Dendritic cell treated with granulocyte-macrophage colony-stimulating factor and Interleukin-4, amounts not matched to agents 40 ng/mL and 50 ng/mL, for 4 days (primary cell): ENCODE measurements around the gene SYNGR3.
"Not testable (repeated sequence)": the region's sequence is repeated elsewhere in the genome, so short reads cannot be mapped to it uniquely, and the experiment has no call there.

Experiments
- H3K27ac Mint-ChIP-seq: one replicate; pipeline ENCODE4 v1.8.0; 2022; ENCODE audit warnings: mild to moderate bottlenecking, mixed read lengths
- H3K27me3 Mint-ChIP-seq: one replicate; pipeline ENCODE4 v1.8.0; 2022; ENCODE audit warnings: mild to moderate bottlenecking, mixed read lengths
- H3K36me3 Mint-ChIP-seq: one replicate; pipeline ENCODE4 v1.8.0; 2022; ENCODE audit warnings: low read depth, mixed read lengths
- H3K4me1 Mint-ChIP-seq: one replicate; pipeline ENCODE4 v1.8.0; 2022; ENCODE audit warnings: low read depth, mixed read lengths
- H3K4me3 Mint-ChIP-seq: one replicate; pipeline ENCODE4 v1.8.0; 2022; ENCODE audit warnings: mild to moderate bottlenecking, moderate library complexity, mixed read lengths
- H3K9me3 Mint-ChIP-seq: one replicate; pipeline ENCODE4 v1.8.0; 2022; ENCODE audit warnings: mixed read lengths
- intact Hi-C: fragments of 100-400 bp; cut with micrococcal nuclease; formaldehyde crosslinking; loops from one replicate; pipeline ENCODE4 v1.15.0; 2022

SYNGR3 gene

DNA sequence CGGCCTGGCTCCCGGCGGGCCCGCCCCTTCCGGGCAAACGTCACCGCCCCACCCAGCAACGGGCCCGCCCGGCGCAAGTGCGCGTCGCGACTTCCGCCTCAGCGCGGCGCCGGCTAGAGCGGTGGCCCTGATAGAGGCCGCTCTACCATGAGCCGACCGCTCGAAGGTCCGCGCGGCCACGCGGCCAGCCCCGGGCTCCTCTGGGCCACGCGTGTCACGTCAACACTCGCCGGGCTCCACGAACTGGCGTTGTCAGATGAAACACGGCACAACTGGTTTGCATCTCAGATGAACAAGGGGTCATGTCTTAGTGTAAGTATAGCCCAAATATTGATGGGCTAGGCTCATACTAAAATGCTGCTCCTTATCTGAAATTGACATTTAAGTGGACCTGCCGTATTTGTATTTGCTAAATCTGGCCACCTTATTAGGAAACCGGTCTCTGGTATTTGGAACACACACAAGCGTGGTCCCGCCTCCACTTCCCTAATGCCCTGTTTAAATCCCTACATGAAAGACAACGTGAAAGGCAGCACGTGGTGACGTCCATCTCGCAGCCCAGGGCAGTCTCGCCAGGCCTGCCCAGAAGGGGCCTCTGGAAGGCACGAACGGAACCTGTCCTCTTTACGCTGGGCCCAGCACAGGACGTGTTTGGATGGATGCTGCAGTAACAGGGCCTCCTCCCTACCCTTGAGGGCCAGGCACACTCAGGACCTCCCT, 20.2 kb downstream of the SYNGR3 start, which contains the start of gene ZNF598:
Gene ZNF598 (minus strand): TSS at position 31 of the 720 bp plus-strand sequence.
- H3K27ac Mint-ChIP-seq, result peak within 1 kb of the TSS; percentile 92
- peaks cover 33% of the 10 kb centered on the region for H3K36me3 Mint-ChIP-seq
- H3K9me3 Mint-ChIP-seq, result no peaks in the 10 kb centered on the region
- H3K27me3 Mint-ChIP-seq, result peaks cover 2% of the 10 kb centered on the region
- intact Hi-C loops, result no loop called here
- peaks cover 48% of the 10 kb centered on the region for H3K4me1 Mint-ChIP-seq
- H3K4me3 Mint-ChIP-seq, result peak within 1 kb of the TSS; percentile 81

DNA sequence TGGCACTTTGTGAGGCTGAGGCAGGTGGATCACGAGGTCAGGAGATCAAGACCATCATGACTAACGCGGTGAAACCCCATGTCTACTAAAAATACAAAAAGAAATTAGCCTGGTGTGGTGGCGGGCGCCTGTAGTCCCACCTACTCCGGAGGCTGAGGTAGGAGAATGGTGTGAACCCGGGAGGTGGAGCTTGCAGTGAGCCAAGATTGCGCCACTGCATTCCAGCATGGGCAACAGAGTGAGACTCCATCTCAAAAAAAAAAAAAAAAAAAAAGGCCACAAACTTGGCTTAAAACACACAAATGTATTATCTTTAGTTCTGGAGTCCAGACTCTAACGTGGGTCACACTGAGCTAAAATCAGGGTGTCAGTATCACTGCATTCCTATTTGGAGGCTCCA, 22.0 kb downstream of the SYNGR3 start:
- intact Hi-C loops, H3K4me3 Mint-ChIP-seq, H3K9me3 Mint-ChIP-seq, H3K27ac Mint-ChIP-seq, H3K27me3 Mint-ChIP-seq: not testable (repeated sequence)
- Mint-ChIP-seq H3K36me3 (peaks cover 17% of the 10 kb centered on the region), H3K4me1 (peaks cover 40% of the 10 kb centered on the region)

DNA sequence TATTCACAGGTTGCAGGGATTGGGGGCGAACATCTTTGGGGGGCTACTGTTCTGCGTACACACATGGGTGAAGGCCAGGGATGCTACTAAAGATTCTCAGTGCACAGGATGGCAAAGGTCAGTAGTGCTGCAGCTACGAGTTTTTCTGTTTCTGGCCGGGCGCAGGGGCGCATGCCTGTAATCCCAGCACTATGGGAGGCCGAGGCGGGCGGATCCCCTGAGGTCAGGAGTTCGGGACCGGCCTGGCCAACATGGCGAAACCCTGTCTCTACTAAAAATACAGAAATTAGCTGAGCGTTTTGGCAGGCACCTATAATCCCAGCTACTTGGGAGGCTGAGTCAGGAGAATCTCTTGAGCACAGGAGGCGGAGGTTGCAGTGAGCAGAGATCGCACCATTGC, 23.8 kb downstream of the SYNGR3 start:
- Mint-ChIP-seq H3K4me3 (no peak overlapping the region), H3K27ac (no peak overlapping the region), H3K27me3 (peaks cover 15% of the 10 kb centered on the region), H3K36me3 (peaks cover under 1% of the 10 kb centered on the region), H3K4me1 (peaks cover 22% of the 10 kb centered on the region), H3K9me3 (no peaks in the 10 kb centered on the region)
- intact Hi-C loops, result no loop called here

DNA sequence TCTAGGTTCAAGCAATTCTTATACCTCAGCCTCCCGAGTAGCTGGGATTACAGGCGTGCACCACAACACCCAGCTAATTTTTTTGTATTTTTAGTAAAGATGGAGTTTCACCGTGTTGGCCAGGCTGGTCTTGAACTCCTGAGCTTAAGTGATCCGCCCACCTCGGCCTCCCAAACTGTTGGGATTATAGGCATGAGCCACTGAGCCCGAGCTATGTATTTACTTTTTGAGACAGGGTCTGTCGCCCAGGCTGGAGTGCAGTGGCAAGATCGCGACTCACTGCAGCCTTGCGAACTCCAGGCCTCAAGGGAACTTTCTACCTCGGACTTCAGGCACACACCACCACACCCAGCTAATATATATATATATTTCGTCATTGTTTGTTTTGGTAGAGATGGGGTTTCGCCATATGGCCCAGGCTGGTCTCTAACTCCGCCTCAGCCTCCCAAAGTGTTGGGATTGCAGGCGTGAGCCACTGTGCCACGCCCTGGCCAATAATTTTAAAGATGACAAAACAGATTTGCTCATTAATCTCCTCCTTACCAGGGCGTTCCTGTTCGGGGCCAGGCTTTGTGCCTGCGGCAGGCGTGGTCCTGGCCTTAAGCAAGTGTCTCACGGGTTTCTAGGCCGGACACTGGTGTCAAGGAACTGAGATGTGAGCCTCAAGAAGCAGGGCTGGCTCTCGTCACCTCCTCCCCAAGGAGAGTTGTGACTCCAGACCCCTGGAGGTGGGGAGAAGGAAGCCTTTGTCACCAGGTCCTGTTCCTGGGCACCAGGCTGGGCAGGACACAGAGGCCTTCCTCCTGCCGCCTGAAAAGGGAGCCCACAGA, 25.6 kb downstream of the SYNGR3 start:
- H3K9me3 Mint-ChIP-seq, result no peaks in the 10 kb centered on the region
- intact Hi-C loops, result no loop called here

DNA sequence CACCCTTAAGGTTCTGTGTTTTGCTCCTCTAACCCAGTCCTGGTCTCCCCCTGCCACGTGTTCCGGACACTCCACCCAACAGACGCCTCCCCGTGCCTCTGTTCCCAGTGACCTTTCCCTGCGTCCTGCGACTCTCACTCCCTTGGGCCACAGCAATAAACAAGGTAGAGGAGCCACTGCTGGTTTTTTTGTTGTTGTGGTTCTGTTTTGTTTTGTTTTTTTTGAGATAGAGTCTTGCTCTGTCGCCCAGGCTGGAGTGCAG, 26.1 kb downstream of the SYNGR3 start:
- peaks cover 20% of the 10 kb centered on the region for H3K4me1 Mint-ChIP-seq
- H3K27ac Mint-ChIP-seq, result peak overlapping the region; percentile 57
- no peaks in the 10 kb centered on the region for H3K36me3 Mint-ChIP-seq
- intact Hi-C loops, result no loop called here
- peaks cover 37% of the 10 kb centered on the region for H3K27me3 Mint-ChIP-seq
- no peaks in the 10 kb centered on the region for H3K9me3 Mint-ChIP-seq
- no peak overlapping the region for H3K4me3 Mint-ChIP-seq

More for the DNA sequence above, 25.6 kb downstream of the SYNGR3 start:
- no peaks in the 10 kb centered on the region for H3K36me3 Mint-ChIP-seq
- H3K4me3 Mint-ChIP-seq, result no peak overlapping the region
- peaks cover 32% of the 10 kb centered on the region for H3K27me3 Mint-ChIP-seq
- H3K27ac Mint-ChIP-seq, result peak overlapping the region; percentile 57
- H3K4me1 Mint-ChIP-seq, result peaks cover 18% of the 10 kb centered on the region

DNA sequence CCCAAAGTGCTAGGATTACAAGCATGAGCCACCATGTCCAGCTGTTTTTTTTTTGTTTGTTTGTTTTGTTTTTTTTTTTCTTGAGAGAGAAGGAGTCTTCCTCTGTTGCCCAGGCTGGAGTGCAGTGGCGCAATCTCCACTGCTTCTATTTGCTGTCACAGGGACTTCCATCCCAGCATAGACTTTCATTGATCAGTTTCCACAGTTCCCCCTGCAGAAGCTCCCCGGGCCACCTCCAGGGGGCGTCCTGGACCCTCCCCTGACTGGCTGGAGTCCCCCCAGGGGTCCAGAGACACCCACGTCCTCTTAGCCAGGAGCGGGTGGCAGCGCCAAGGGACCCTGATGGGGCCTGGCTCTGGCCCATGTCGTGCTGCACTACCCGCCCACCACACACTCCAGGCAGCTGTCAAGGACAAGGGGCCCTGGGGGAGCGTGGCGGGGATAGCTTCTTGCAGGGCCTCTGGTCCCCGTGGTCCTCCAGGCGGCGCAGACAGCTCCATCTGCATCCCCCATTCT, 26.7 kb downstream of the SYNGR3 start:
- Mint-ChIP-seq H3K9me3 (no peaks in the 10 kb centered on the region), H3K4me1 (peaks cover 20% of the 10 kb centered on the region), H3K27ac (peak overlapping the region; percentile 57), H3K27me3 (peaks cover 43% of the 10 kb centered on the region), H3K4me3 (no peak overlapping the region), H3K36me3 (no peaks in the 10 kb centered on the region)
- intact Hi-C loops, result no loop called here

DNA sequence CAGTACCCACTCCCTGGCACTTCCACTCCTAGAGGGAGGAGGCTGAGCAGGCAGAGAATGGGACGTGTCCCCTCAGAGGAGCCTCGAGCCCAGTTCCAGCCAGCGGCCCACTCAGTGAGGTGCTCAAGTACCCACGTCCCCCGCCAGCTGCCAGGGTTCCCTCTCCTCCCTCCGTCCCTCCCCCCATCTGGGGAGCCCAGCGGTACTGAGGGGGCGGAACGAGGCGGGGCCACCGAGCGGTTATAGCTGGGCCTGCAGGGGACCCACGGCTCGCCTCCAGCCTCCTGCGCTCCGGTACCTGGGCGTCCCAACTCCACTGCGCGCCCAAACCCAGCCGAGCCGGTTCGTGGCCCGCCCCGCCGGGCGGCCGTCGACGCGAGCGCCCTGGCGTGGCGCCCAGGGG, 29.7 kb downstream of the SYNGR3 start, which contains the start of gene NPW:
Gene NPW (plus strand): TSS at position 268 of the 403 bp plus-strand sequence.
- intact Hi-C loops, result no loop called here
- peak within 1 kb of the TSS; percentile 35 for H3K4me3 Mint-ChIP-seq

DNA sequence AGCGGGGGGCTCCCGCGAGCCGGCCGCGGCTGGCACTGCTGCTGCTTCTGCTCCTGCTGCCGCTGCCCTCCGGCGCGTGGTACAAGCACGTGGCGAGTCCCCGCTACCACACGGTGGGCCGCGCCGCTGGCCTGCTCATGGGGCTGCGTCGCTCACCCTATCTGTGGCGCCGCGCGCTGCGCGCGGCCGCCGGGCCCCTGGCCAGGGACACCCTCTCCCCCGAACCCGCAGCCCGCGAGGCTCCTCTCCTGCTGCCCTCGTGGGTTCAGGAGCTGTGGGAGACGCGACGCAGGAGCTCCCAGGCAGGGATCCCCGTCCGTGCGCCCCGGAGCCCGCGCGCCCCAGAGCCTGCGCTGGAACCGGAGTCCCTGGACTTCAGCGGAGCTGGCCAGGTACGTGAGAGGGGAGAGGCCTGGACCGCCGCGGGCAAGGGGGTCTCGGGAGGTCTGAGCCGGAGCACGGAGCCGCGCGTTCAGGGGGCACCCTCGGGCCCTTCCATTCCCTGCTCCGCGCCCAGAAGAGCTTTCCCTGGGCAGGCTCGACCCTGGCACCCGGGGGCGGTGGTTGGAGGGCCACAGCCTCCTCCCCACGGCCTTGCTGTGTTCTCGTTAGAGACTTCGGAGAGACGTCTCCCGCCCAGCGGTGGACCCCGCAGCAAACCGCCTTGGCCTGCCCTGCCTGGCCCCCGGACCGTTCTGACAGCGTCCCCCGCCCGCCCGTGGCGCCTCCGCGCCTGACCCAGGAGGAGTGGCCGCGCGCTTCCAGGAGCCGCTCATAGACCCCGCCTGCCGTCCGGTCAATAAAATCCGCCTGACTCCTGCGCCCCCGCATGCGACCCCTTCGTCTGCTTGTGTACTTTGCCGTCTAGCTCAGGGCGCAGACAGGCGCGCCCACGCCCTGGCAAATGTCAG, 30.4 kb downstream of the SYNGR3 start:
- H3K27me3 Mint-ChIP-seq, result peaks cover 67% of the 10 kb centered on the region
- no peak overlapping the region for H3K27ac Mint-ChIP-seq
- peaks cover 42% of the 10 kb centered on the region for H3K4me1 Mint-ChIP-seq
- no peaks in the 10 kb centered on the region for H3K9me3 Mint-ChIP-seq
- intact Hi-C loops, result no loop called here
- H3K4me3 Mint-ChIP-seq, result peak overlapping the region; percentile 35
- H3K36me3 Mint-ChIP-seq, result no peaks in the 10 kb centered on the region

More for the DNA sequence above, 29.7 kb downstream of the SYNGR3 start, which contains the start of gene NPW:
- peaks cover 61% of the 10 kb centered on the region for H3K27me3 Mint-ChIP-seq
- H3K27ac Mint-ChIP-seq, result no peak within 1 kb of the TSS
- H3K9me3 Mint-ChIP-seq, result no peaks in the 10 kb centered on the region
- no peaks in the 10 kb centered on the region for H3K36me3 Mint-ChIP-seq
- peaks cover 42% of the 10 kb centered on the region for H3K4me1 Mint-ChIP-seq

DNA sequence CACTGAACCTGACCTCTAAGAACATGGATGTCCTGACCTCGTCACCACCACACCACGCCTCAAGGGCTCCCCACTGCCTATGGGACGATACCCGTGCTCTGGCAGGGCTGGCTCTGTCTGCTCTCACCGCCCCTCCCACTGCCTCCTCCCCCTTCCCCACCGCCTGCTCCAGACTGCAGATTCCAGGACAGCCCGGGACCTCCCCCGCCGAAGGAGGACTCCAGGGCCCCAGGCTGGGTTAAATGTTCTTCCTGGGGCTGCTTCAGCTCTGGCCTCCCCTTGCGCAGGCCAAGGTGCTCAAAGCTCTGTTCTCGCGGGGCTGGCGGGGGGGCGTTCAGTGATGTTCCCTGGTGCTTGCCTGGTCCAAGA, 32.9 kb downstream of the SYNGR3 start:
- H3K9me3 Mint-ChIP-seq, result no peaks in the 10 kb centered on the region
- H3K27ac Mint-ChIP-seq, result peak overlapping the region; percentile 67
- peaks cover 80% of the 10 kb centered on the region for H3K27me3 Mint-ChIP-seq
- peak overlapping the region; percentile 68 for H3K4me3 Mint-ChIP-seq
- peaks cover 43% of the 10 kb centered on the region for H3K4me1 Mint-ChIP-seq
- intact Hi-C loops, result loop anchor here (2.0 kb wide), 1 partner anchor 118 kb away; no protein-coding TSS in a partner anchor
- no peaks in the 10 kb centered on the region for H3K36me3 Mint-ChIP-seq

DNA sequence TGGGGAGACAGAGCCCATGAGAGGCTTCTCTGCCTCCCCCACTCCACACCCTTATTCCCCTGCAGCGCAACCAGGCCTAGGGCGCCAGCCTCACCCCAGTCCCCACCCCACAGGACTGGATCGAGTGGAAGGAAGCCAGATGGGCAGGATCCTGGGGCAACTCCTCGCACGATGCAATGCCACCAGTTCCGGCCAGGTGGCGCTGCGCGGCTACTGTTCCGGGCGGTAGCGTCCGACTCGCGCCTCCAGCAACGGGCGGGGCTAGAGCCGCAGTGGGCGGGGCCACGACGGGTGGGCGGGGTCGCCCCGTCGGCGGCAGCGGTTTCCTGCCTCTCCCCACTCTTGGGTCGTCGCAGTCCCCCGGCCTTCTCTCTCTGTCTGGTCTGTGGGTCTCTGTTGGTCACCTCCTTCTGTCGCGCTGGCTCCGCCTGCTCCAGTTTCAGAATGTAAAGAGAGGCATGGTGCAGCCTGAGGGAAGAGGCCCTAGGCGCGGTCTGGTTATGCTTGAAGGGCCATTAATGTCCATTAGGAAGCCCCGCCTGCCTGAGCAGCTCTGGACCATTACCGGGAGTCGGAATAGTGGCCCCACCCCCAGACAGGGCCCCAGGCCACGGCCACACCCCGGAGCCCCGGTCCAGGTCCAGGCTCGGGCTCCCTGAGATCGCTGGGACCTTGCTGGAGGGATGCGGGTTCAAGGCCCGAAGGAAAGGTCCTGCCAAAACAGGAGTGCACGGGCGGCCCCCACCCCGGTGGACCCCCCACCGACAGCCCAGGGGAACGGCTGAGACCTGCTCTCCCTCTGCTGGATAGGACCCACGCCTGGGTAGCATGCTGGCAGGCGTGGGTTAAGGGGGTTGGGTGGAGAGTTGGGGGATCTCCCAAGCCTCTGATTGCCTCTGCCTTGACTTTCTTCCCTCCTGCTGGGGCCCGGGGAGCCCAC, 33.6 kb downstream of the SYNGR3 start:
- Mint-ChIP-seq H3K4me1 (peaks cover 43% of the 10 kb centered on the region), H3K9me3 (no peaks in the 10 kb centered on the region), H3K27ac (peak overlapping the region; percentile 67), H3K27me3 (peaks cover 80% of the 10 kb centered on the region), H3K36me3 (no peaks in the 10 kb centered on the region), H3K4me3 (peak overlapping the region; percentile 71)
- intact Hi-C loops, result loop anchor here (2.0 kb wide), 1 partner anchor 117 kb away; no protein-coding TSS in a partner anchor

DNA sequence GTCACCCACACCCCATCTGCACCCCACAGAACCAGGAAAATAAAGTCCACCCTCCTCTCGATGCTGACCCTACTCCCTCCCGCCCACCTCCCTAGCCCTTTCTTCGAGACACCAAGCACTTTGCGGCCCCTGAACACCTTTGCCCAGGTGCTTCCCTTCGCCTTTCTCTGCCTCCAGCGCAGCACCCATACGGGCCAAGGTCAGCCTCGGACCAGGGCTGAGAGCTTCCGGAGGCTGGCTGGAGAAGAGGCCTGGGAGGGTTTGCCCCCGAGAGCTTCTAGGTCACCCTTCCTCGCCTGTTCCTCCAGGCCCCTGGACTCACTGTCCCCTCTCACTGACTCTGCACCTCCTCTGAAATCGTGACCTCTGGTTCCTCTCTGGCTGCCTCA, 34.3 kb downstream of the SYNGR3 start:
- Mint-ChIP-seq H3K27me3 (peaks cover 81% of the 10 kb centered on the region), H3K36me3 (no peaks in the 10 kb centered on the region), H3K4me3 (no peak overlapping the region), H3K9me3 (no peaks in the 10 kb centered on the region), H3K4me1 (peaks cover 43% of the 10 kb centered on the region), H3K27ac (peak overlapping the region; percentile 67)
- intact Hi-C loops, result no loop called here

DNA sequence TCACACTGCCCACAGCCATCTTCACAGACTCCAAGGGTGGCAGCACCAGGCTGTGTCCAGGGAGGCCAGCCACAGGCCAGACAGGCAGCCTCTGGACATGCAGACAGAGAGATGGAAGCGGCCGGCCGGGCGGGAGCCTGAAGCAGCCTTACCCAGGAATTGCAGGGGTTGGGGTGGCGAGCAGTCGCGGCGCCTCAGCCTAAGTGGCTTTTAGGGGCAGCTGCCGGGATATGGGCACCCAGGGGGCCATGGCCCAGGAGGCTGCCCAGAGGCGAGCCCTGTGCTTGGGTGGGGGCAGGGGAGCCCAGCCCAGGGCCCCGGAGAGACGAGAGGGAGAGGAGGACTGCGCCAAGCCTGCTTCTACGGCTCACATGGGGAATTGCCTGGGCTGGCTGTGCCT, 35.5 kb downstream of the SYNGR3 start:
- Mint-ChIP-seq H3K27ac (peak overlapping the region; percentile 67), H3K36me3 (no peaks in the 10 kb centered on the region), H3K27me3 (peaks cover 76% of the 10 kb centered on the region), H3K9me3 (no peaks in the 10 kb centered on the region), H3K4me3 (no peak overlapping the region), H3K4me1 (peaks cover 39% of the 10 kb centered on the region)
- intact Hi-C loops, result no loop called here
